NT2/D1 (cell line): Measurements from ENCODE around the gene TBCD.

Experiments
- SUZ12 ChIP-seq: IDR thresholded peaks from 2 replicates; pipeline ENCODE4 v1.6.1; 2011; ENCODE audit not compliant: insufficient read length, insufficient read depth; ENCODE audit errors: extremely low read depth
- YY1 ChIP-seq: IDR thresholded peaks from 2 replicates; pipeline ENCODE4 v1.6.1; 2011; ENCODE audit not compliant: insufficient read length, insufficient read depth
- ZNF274 ChIP-seq: IDR thresholded peaks from 2 replicates; pipeline ENCODE4 v1.6.1; 2011; ENCODE audit warnings: mild to moderate bottlenecking, low read depth, low read length

DNA sequence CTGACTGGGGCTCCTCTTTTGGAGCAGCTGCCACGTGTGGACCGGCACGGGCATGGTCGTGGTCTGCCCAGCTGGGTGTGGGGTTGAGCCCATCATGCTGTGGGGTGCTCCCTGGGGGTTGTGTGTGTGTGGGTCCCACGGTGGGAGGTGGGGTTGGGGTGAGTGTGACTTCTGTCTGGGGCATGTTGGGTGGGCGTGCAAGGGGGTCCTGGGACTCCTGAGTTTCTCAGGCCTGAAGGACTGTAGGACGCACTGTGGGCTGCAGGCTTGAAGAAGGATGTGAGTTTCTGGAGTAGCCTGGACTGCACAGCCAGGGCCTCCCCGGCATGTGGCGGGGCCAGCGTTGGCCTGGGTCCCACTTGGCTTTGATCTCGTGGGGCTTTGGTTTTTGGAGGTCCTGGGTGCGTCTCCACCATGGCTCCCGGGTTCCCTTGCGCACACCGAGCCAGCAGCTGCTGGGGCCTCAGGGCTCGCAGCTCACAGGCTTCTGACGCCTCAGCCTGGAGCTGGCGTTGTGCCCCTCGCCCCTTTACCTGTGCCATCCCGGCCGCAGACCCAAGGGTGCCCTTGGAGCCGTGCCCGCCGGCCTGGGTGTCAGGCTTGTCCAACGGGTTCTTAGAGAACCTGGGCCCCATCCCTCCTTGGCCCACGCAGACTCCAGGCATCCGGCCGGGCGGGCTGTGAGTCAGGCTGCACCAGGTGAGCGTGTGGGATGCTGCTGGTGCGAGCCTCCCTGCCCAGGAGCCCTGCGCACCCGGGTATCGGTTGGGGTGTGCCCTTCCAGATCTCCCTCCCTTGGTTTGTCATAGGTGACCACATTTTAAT is 122.4 kb downstream of the TBCD start:
- TF ChIP-seq SUZ12 (no peak), ZNF274 (no peak), YY1 (no peak)
